Measurements from ENCODE around the gene HDAC9.

DNA sequence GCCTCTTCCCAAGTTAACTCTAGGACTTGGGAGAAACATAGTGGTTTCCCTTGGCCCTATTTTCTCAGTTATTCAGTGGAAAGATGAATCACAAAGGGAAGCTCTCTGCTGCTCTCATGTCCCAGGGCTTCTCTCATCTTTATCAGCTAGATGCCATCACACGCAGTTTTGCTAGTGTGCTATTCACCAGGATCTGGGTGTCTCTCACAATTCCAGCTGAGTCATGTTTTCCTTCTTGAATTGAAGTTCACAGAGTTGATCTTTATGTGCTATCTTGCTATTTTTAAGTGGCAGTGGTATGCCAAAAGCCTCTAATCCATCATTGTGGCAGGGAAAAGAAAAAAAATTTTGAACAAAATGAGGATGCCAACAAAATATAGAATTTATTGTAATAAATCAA is 520.6 kb downstream of the HDAC9 start:
- no peak for TF ChIP-seq CTCF (IDR thresholded peaks at IDR 0.05)
- no peak for TF ChIP-seq POLR2A (IDR thresholded peaks at IDR 0.05; ENCODE audit: low read depth)
- no peak for TF ChIP-seq POLR2AphosphoS5 (IDR thresholded peaks at IDR 0.05)
